Stimulated activated CD8-positive, alpha-beta memory T cell treated with anti-CD3 and anti-CD28 coated beads, Interleukin-4, amount 100 ng/mL, for 4 hours (primary cell): ENCODE measurements around the gene CLMN.

ENCODE experiments used
- DNase-seq, 2 donors: peaks; one replicate each; pipeline ENCODE4 v3.0.0-alpha.2; 2020; ENCODE audit warnings: low read depth in 2 of 2, low spot score in 1 of 2

Gene CLMN

DNA sequence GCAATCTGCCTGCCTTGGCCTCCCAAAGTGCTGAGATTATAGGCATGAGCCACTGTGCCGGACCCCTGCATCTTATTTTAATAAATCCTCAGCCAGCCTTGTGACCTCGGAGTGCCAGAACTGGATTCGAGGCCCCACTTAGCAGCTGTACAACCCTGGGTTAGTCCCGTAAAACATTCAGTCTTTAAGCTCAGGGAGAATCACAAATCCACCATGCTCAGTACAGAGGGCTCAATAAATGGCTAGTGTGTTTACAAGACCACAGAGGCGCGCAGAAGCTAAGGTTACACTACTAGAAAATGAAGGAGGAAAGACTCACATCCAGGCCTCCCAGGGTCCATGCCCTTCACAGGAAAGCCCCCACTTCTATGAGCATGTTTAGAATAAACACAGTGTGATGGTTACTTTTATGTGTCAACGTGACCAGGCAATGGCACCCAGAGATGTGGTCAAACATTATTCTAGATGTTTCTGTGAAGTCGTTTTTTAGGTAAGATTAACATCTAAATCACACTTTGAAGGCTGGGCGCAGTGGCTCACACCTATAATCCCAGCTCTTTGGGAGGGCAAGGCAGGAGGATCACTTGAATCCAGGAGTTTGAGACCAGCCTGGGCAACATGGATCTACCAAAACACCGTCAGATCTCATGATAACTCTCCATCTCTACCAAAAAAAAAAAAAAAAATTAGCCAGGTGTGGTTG lies 55.3 kb downstream of the CLMN start:
- no peak for DNase-seq

DNA sequence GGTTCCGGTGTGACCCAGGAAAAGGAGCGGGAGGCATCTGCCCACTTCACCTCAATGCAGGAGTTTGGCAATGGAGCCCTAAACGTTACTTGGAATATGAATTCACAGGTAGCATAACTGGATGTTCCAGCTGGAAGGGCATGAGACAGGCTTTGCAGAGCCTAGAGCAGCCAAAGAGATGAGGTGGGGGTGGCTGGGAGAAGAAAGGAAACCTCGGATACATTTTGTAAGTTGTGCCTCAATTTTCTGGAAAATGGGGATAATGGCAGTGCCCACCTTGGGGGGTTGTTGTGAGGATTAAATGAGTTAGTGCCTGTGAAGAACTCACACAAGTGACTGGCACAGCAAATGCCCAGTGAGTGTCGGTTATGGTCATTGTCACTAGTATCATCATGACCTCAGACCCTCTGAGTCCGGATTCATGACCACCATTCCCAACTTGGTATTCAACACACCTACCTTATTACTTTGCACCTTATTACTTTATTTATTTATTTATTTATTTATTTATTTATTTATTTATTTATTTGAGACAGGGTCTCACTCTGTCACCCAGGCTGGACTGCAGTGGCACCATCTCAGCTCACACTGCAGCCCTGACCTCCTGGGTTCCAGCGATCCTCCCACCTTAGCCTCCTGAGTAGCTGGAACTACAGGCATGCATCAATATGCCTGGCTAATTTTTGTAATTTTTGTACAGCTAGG lies 56.0 kb downstream of the CLMN start:
- DNase-seq, result no peak

GRCh38 chr14:95262511-95262891 lies 57.2 kb downstream of the CLMN start:
- DNase-seq, result no peak

GRCh38 chr14:95261616-95262510 lies 57.8 kb downstream of the CLMN start:
- DNase-seq, result no peak

DNA sequence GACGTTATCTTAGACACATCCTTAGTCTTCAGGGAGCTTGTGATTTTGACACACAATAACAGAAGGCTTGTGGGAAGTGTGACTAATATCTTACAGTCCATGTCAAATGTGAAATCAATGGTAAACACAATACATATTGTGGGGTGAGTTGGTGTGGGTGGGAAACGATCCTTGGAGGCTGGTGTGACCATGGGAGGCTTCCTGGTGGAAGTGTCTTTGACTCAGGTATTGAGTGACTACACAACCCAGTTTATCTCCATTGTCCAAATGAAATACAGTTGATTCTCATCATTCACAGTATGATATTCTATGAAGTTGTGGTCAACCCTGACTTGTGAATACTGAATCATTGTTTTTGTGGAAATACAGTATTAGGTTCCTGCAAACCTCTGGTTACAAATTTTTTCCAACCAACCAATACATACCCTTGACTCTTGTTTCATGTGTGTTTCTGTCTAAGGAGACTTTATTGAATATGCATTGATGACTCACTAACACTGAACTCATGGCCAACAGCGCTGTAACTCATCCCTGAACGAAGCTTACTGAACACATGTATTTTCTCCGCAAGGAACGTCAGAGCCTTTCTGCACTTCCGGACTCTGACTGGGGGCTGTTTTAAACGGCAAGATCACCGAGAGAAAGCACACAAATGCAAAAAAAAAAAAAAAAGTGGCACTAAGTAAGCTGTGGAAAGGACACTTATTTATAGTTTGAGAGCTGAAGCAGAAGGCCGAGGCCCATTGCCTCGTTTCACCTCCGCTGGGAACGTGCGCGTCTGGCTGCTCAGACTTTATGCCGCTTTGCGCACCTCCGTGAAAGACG lies 59.0 kb downstream of the CLMN start:
- DNase-seq, result no peak

GRCh38 chr14:95258754-95259593 lies 60.7 kb downstream of the CLMN start:
- no peak for DNase-seq

GRCh38 chr14:95258156-95258555 lies 61.6 kb downstream of the CLMN start:
- DNase-seq, result no peak

DNA sequence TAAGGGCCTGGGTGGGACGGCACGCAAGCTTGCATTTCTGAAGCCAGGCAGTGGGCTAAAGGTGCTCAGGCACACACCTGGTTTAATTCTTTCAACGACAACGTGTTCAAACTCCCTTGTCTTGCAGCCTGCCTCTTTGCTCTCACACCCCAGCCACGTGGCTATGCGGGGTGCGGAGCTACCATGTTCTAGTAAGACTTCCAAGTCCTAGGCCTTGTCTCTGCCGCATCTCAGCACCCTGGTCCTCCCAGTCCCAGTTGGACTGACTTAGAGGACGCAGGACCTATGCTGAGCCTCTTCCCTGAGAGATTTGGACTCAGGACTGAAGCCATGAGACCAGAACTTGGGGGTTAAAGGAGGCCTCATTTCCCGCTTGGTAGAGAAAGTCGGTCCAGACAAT lies 62.2 kb downstream of the CLMN start:
- DNase-seq, result no peak

- no peak for DNase-seq
Measured at GRCh38 chr14:95256776-95257060, 63.0 kb downstream of the CLMN start.

- DNase-seq, result no peak
Measured at GRCh38 chr14:95256002-95256775, 63.5 kb downstream of the CLMN start.

DNA sequence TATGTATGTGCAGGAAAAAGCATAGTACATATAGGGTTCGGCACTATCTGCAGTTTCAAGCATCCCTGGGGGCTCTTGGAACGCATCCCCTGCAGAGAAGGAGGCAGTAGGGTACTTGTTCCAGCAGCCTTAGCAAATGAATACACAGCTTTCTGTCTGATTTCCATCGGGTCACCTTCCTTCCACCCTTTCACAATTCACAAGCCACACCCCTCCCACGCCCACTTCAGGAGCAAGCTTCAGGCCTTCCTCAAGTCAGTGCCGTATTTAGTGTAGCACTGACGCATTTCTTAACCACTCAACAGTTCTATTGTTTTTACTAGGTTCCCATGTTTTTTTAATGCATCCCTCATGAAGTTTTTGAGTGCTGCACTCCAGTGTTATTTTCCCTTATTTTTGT lies 64.2 kb downstream of the CLMN start:
- no peak for DNase-seq

DNA sequence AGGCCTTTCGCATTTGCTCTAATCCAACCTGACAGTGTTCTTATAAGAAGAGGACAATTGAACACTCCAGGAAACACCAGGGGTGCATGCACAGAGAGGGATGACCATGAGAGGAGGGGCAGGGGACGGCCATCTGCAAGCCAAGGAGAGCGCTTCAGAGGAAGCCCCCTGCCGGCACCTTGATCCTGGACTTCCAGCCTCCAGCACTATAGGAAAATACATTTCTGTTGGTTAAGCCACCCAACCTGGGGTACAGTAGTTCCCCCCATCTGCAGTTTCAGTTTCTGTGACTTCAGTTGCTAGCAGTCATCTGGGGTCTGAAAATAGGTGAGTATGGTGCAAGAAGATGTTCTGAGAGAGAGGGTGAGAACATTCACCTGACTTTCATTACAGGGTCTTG lies 64.7 kb downstream of the CLMN start:
- no peak for DNase-seq

GRCh38 chr14:95254288-95254687 lies 65.4 kb downstream of the CLMN start:
- no peak for DNase-seq

GRCh38 chr14:95253039-95253630 lies 66.6 kb downstream of the CLMN start:
- DNase-seq, result no peak

GRCh38 chr14:95252219-95252618 lies 67.5 kb downstream of the CLMN start:
- no peak for DNase-seq

GRCh38 chr14:95250936-95251335 lies 68.8 kb downstream of the CLMN start:
- no peak for DNase-seq

- DNase-seq, result no peak
Measured at GRCh38 chr14:95250140-95250769, 69.5 kb downstream of the CLMN start.

GRCh38 chr14:95248432-95248831 lies 71.3 kb downstream of the CLMN start:
- no peak for DNase-seq

GRCh38 chr14:95246870-95247269 lies 72.8 kb downstream of the CLMN start:
- no peak for DNase-seq
